Purkinje cell (primary cell): ENCODE measurements around the gene TM6SF1. TPM values are rescaled to one million over a fixed set of nuclear protein-coding genes. Genes with fewer than 3 reads are reported as not detected.

Experiments used
- polyA plus RNA-seq: library from polyadenylated mRNA; unstranded; fragments of >200 nt; fragmentation: Nextera tagmentation; gene quantifications from 2 replicates; pipeline ENCODE4 v1.2.1, GENCODE V29; 2014

Gene TM6SF1
- polyA plus RNA-seq = 383 and 393 TPM in 2 replicates

GRCh38 chr15:83106994-83107840, at the start of gene TM6SF1:
Gene TM6SF1 (plus strand): TSS chr15:83107645. CDS start chr15:83107681, 36 bp downstream.

DNA sequence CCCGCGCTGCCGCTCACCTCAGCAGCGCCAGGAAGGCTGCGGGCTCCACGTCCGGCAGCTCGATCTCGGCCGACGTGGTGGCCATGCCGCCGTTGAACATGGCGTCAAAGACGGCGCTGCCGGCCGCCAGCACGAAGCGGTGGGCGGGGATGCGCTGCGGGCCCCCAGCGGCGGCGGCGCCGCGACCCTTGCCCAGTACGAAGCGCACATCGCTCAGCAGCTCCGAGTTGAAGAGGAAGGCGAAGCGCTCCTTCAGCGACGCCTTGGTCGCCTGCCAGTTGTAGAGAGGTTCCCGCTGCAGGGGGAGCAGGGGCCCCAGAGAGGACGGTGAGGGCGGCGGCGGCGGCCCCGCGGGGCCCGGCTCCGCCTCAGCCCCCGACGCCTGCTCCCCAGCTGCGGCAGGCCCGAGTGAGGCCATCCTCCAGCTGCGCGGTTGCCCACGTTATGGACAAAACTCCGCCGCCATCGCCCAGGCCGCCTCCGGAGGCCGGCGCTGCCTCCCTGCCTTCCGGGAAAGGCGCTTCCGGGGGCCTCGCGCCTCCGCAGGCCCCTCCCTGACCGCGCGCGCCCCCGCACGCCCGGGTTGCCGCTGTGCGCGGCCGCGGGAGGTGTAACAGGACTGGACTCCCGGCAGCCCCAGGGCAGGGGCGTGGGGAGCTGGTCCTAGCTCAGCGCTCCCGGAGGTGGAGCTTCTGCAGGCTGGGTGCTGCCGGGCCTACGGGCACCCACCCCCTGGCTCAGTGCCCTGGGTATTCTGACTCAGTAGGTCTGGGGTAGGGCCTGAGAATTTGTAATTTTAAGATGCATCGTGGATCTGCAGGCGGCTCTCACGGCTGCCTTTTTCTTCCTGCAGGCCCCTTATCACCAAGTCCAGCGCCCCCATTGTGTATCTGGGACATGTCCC, 40.5 kb upstream of the TM6SF1 start, which contains the start of gene BTBD1:
Gene BTBD1 (minus strand): TSS at position 519 of the 904 bp plus-strand sequence. CDS start 101 bp downstream, at position 418.

Other genes with a start within 250 kb of the TM6SF1 start
- 2.5 and 3.8 TPM in 2 replicates for gene HOMER2, start 154.9 kb upstream of the TM6SF1 start, polyA plus RNA-seq
- 30.1 and 46.6 TPM in 2 replicates for gene RAMAC, start 121.4 kb upstream of the TM6SF1 start, polyA plus RNA-seq
- 37.3 and 55.3 TPM in 2 replicates for gene C15orf40, start 96.0 kb upstream of the TM6SF1 start, polyA plus RNA-seq
- 208 and 224 TPM in 2 replicates for gene BTBD1, start 40.4 kb upstream of the TM6SF1 start, polyA plus RNA-seq
- gene HDGFL3, start 100.2 kb downstream of the TM6SF1 start, polyA plus RNA-seq = 25.6 and 34.8 TPM in 2 replicates
- not detected in 2 replicates for gene BNC1, start 177.0 kb downstream of the TM6SF1 start, polyA plus RNA-seq